Activated CD4-positive, alpha-beta memory T cell treated with anti-CD3 and anti-CD28 coated beads, Interleukin-2, amount 10 ng/mL, durations not matched to agents 7 days and 5 days (primary cell): ENCODE data around the gene ELFN1. TPM values are rescaled to one million over a fixed set of nuclear protein-coding genes. Genes with fewer than 3 reads are reported as not detected.

Experiments
- CTCF ChIA-PET: fragments of 350-600 bp; sonication (Branson Sonifier 250); formaldehyde crosslinking; loops from one replicate; lab custom pipeline; 2021; ENCODE audit warnings: antibody characterized with exemption, inconsistent platforms; lab: Charles Lee
- POLR2A ChIA-PET: fragments of 350-600 bp; sonication (Branson Sonifier 250); formaldehyde crosslinking; loops from one replicate; lab custom pipeline; 2021; ENCODE audit warnings: antibody characterized with exemption; lab: Charles Lee
- DNase-seq: peaks from one replicate; pipeline ENCODE4 v3.0.0-alpha.2; 2020
- H3K27ac Mint-ChIP-seq: one replicate; pipeline ENCODE4 v1.8.0; 2021; ENCODE audit warnings: mild to moderate bottlenecking, mixed read lengths
- H3K27me3 Mint-ChIP-seq: one replicate; pipeline ENCODE4 v1.8.0; 2021; ENCODE audit warnings: mixed read lengths
- H3K36me3 Mint-ChIP-seq: one replicate; pipeline ENCODE4 v1.8.0; 2021; ENCODE audit warnings: low read depth, mixed read lengths
- H3K4me1 Mint-ChIP-seq: one replicate; pipeline ENCODE4 v1.8.0; 2021; ENCODE audit warnings: mixed read lengths
- H3K4me3 Mint-ChIP-seq: one replicate; pipeline ENCODE4 v1.8.0; 2021; ENCODE audit warnings: mild to moderate bottlenecking, mixed read lengths
- H3K9me3 Mint-ChIP-seq: one replicate; pipeline ENCODE4 v1.8.0; 2021; ENCODE audit warnings: mixed read lengths
- total RNA-seq, 2 experiments: library from RNA; stranded (reverse); gene quantifications; one replicate each; pipeline ENCODE4 v1.2.3, GENCODE V29; 2021

ELFN1 gene
- total RNA-seq, 2 experiments from 2014 or later: 0.08 TPM; not detected in 1

GRCh38 chr7:1733206-1733907 lies 63.3 kb downstream of the ELFN1 start:
- Mint-ChIP-seq H3K27me3 (peaks cover 15% of the 10 kb centered on the region), H3K36me3 (no peaks in the 10 kb centered on the region), H3K9me3 (peaks cover 6% of the 10 kb centered on the region), H3K4me1 (peaks cover 19% of the 10 kb centered on the region), H3K27ac (no peak overlapping the region), H3K4me3 (no peak overlapping the region)
- CTCF ChIA-PET: no interaction called here
- DNase-seq: peak; percentile 25
- POLR2A ChIA-PET: no interaction called here

DNA sequence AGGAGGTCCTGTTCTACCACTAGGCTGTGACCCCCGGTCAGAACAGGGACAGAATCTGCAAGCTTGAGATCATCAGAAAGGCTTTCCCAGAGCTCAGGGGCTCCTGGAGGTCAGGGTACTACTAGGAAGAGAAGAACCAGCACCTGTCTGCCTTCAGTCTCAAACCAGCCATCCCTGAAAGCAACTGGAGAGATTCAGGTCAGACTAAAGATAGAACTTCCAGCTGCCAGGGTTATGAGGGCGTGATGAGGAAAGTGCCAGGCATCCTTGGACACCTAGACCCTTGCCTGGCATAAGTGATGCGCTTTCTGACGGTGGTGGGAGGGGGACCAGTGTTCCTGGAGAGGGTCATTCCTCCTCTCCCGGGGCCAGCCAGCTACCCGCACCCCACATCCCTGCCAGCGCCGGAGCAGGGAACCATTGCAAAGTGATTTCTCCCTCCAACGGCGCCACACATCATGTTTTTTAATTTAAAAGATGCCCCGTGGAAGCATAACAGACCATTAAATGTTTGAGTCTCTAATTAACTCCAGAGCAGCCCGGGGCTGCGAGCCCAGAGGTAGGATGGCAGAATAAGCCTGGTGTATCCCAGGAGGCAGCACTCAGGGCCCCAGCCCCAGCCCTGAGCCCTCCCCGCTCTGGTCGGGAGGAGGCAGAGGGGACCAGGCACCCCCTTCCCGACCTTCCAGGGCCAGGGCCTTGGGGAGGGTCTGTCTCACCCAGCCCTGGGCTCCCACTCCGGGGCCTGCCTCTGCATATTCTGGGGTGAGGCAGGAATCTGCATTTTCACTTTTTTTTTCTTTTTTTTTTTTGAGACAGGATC lies 64.0 kb downstream of the ELFN1 start:
- H3K9me3 Mint-ChIP-seq: peaks cover 4% of the 10 kb centered on the region
- peaks cover 16% of the 10 kb centered on the region for H3K27me3 Mint-ChIP-seq
- H3K4me3 Mint-ChIP-seq: no peak overlapping the region
- CTCF ChIA-PET: no interaction called here
- POLR2A ChIA-PET: no interaction called here
- DNase-seq: no peak
- H3K27ac Mint-ChIP-seq: no peak overlapping the region
- no peaks in the 10 kb centered on the region for H3K36me3 Mint-ChIP-seq
- peaks cover 25% of the 10 kb centered on the region for H3K4me1 Mint-ChIP-seq

- peaks cover 16% of the 10 kb centered on the region for H3K27me3 Mint-ChIP-seq
- POLR2A ChIA-PET: no interaction called here
- no peak overlapping the region for H3K4me3 Mint-ChIP-seq
- H3K36me3 Mint-ChIP-seq: no peaks in the 10 kb centered on the region
- H3K27ac Mint-ChIP-seq: no peak overlapping the region
- no peak for DNase-seq
- peaks cover 26% of the 10 kb centered on the region for H3K4me1 Mint-ChIP-seq
- CTCF ChIA-PET: no interaction called here
- peaks cover under 1% of the 10 kb centered on the region for H3K9me3 Mint-ChIP-seq
Observed at GRCh38 chr7:1735262-1735661, 65.2 kb downstream of the ELFN1 start.

DNA sequence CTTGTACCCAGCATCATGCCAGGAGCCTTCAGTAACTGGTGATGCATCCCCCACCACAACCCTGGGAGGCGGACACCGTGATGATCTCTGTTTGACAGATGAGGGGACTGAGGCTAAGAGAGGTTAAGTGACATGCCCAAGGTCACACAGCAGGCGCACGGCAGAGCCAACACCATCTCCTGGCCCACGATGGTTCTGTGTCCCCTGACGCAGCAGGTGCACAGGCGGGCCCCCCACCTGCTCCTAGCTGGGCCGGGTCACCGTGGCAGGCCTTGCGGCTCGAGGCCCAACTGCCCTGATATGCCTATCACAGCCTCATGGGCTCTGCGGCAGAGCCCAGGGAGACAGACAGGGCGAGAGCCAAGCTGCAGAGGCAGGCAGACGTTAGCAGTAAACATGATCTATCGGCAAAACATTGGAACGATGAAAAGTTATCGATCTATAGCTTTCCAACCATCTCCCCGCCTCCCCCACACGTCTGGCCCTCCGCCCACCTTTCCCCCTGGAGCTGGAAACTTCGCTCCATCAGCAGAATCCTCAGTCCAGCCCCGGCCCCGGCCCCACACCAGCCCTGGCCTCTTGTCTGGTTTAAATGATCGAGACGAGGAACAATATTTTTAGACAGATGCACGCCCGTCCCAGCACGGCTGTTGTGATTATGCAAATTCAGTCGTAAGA lies 65.9 kb downstream of the ELFN1 start:
- H3K9me3 Mint-ChIP-seq: no peaks in the 10 kb centered on the region
- H3K4me3 Mint-ChIP-seq: no peak overlapping the region
- peaks cover 26% of the 10 kb centered on the region for H3K4me1 Mint-ChIP-seq
- DNase-seq: no peak
- ChIA-PET CTCF (no interaction called here), POLR2A (no interaction called here)
- H3K36me3 Mint-ChIP-seq: no peaks in the 10 kb centered on the region
- H3K27ac Mint-ChIP-seq: no peak overlapping the region
- H3K27me3 Mint-ChIP-seq: peaks cover 16% of the 10 kb centered on the region

GRCh38 chr7:1736484-1736817 lies 66.4 kb downstream of the ELFN1 start:
- peaks cover 12% of the 10 kb centered on the region for H3K27me3 Mint-ChIP-seq
- peaks cover 28% of the 10 kb centered on the region for H3K4me1 Mint-ChIP-seq
- ChIA-PET CTCF (no interaction called here), POLR2A (no interaction called here)
- H3K4me3 Mint-ChIP-seq: no peak overlapping the region
- no peaks in the 10 kb centered on the region for H3K9me3 Mint-ChIP-seq
- H3K27ac Mint-ChIP-seq: no peak overlapping the region
- no peaks in the 10 kb centered on the region for H3K36me3 Mint-ChIP-seq
- no peak for DNase-seq

DNA sequence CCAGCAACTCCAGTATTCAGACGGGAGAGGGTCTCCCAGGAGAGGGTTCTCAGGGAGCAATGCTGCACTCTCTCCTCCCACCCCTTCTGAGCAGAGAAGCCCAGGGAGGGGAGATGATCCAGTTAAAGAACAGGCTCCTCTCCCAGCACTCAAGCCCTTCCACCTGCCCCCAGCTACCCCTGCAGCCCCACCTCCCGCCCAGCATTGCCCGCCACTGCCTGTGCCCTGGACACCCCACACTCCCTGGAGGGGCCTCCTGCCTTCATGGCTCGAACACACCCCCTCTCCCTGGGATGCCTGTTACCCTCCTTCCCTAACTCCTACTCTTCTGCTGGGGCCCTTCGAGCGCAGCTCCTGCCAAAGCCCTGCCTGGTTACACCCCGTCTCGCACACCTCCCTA lies 66.8 kb downstream of the ELFN1 start:
- no peaks in the 10 kb centered on the region for H3K36me3 Mint-ChIP-seq
- POLR2A ChIA-PET: no interaction called here
- H3K4me1 Mint-ChIP-seq: peaks cover 32% of the 10 kb centered on the region
- no peak overlapping the region for H3K4me3 Mint-ChIP-seq
- DNase-seq: no peak
- CTCF ChIA-PET: no interaction called here
- no peaks in the 10 kb centered on the region for H3K9me3 Mint-ChIP-seq
- H3K27ac Mint-ChIP-seq: no peak overlapping the region
- H3K27me3 Mint-ChIP-seq: peaks cover 11% of the 10 kb centered on the region

DNA sequence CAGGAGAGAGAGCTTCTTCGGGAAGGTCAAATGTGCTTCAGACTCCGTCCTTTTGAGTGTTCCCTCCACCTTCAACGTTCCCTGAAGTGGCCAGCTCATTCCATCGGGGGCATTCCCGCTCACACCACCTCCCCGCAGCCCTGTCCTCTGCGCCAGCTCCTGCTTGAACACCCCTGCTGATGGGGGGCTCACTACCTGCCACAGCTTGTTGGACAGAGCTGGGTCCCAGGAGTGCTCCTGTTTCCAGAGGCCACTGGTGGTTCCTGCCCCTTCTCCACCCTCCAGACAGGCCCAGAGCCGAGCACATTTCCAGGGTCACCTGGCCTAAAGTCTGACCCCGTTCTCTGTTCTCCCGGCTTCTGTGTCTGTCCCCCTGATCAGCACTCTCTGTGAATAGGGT lies 67.4 kb downstream of the ELFN1 start:
- ChIA-PET CTCF (interaction anchor here (0.5 kb wide), 1 partner anchor 74 kb away, joined by 3 read pairs; no protein-coding TSS in a partner anchor), POLR2A (no interaction called here)
- H3K27me3 Mint-ChIP-seq: peaks cover 6% of the 10 kb centered on the region
- no peaks in the 10 kb centered on the region for H3K9me3 Mint-ChIP-seq
- no peak overlapping the region for H3K4me3 Mint-ChIP-seq
- no peak for DNase-seq
- no peak overlapping the region for H3K27ac Mint-ChIP-seq
- H3K4me1 Mint-ChIP-seq: peaks cover 32% of the 10 kb centered on the region
- H3K36me3 Mint-ChIP-seq: no peaks in the 10 kb centered on the region

GRCh38 chr7:1737956-1738355 lies 67.9 kb downstream of the ELFN1 start:
- H3K4me1 Mint-ChIP-seq: peaks cover 34% of the 10 kb centered on the region
- DNase-seq: no peak
- ChIA-PET CTCF (interaction anchor here (0.5 kb wide), 1 partner anchor 75 kb away, joined by 3 read pairs; no protein-coding TSS in a partner anchor), POLR2A (no interaction called here)
- no peaks in the 10 kb centered on the region for H3K9me3 Mint-ChIP-seq
- peaks cover 4% of the 10 kb centered on the region for H3K27me3 Mint-ChIP-seq
- H3K27ac Mint-ChIP-seq: no peak overlapping the region
- no peaks in the 10 kb centered on the region for H3K36me3 Mint-ChIP-seq
- no peak overlapping the region for H3K4me3 Mint-ChIP-seq

DNA sequence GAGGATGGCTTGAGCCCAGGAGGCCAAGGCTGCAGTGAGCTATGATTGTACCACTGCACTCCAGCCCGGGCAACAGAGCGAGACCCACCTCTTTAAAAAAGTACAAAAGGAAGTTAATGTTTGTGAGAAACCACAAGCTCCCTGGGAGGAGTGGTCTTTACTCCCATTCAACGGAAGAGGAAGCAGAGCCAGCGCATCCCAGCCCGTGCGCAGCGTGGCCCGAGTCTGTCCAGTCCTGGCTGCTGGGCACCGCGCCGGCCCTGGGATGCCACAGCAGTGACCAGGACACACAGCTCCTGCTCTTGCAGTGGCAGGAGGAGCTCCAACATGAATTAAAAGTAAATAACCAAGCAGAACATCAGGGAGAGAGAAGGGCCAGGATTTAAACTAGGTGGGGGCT lies 68.4 kb downstream of the ELFN1 start:
- H3K27ac Mint-ChIP-seq: no peak overlapping the region
- no peaks in the 10 kb centered on the region for H3K36me3 Mint-ChIP-seq
- POLR2A ChIA-PET: no interaction called here
- no peaks in the 10 kb centered on the region for H3K9me3 Mint-ChIP-seq
- H3K27me3 Mint-ChIP-seq: peaks cover 2% of the 10 kb centered on the region
- H3K4me1 Mint-ChIP-seq: peaks cover 31% of the 10 kb centered on the region
- no peak overlapping the region for H3K4me3 Mint-ChIP-seq
- CTCF ChIA-PET: no interaction called here
- no peak for DNase-seq

GRCh38 chr7:1738956-1739355 lies 68.9 kb downstream of the ELFN1 start:
- ChIA-PET POLR2A (no interaction called here), CTCF (no interaction called here)
- H3K4me3 Mint-ChIP-seq: no peak overlapping the region
- H3K36me3 Mint-ChIP-seq: no peaks in the 10 kb centered on the region
- DNase-seq: no peak
- peaks cover 27% of the 10 kb centered on the region for H3K4me1 Mint-ChIP-seq
- peaks cover 2% of the 10 kb centered on the region for H3K27me3 Mint-ChIP-seq
- H3K9me3 Mint-ChIP-seq: no peaks in the 10 kb centered on the region
- no peak overlapping the region for H3K27ac Mint-ChIP-seq

DNA sequence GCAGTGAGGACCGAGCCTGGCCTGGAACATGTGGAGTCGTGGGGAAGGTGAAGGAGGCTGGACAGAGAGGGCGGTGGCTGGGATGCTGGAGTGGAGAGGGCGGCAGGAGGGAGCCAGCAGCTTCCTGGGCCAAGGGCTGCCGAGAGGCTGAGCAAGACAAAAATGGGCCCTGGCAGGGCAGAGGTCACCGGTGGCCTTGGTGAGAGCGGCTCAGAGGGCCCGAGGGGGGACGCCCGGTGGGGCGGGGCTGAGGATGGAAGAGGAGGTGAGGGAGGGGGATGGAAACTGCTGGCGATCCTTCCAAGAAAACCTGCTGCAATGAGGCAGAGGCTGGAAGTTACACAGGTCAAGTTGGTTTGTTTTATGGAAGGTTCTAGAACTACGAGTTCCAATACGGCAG lies 69.5 kb downstream of the ELFN1 start:
- DNase-seq: no peak
- H3K27me3 Mint-ChIP-seq: peaks cover 2% of the 10 kb centered on the region
- H3K4me3 Mint-ChIP-seq: no peak overlapping the region
- H3K27ac Mint-ChIP-seq: no peak overlapping the region
- no peaks in the 10 kb centered on the region for H3K36me3 Mint-ChIP-seq
- H3K9me3 Mint-ChIP-seq: no peaks in the 10 kb centered on the region
- POLR2A ChIA-PET: no interaction called here
- peaks cover 27% of the 10 kb centered on the region for H3K4me1 Mint-ChIP-seq
- CTCF ChIA-PET: no interaction called here

DNA sequence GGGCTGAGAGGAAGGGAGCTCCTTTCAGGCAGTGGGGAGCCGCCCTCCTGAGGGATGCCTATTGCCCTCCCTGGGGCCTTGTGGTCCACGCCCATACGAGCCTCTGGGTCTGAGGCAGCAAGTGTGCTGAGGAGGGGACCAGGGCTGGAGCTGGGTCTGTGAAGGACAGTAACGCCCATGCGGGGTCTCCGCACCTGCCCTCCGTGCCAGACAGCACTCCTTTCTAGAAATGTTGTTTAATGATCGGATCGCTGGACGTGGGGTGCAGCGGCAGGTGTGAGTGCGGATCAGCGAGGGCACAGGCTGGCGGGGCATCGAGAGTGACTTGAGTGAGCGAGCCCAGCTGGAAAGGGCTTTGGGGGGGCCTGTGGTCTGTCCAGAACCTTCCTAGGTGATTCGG lies 70.1 kb downstream of the ELFN1 start:
- peaks cover 2% of the 10 kb centered on the region for H3K27me3 Mint-ChIP-seq
- H3K4me1 Mint-ChIP-seq: peaks cover 27% of the 10 kb centered on the region
- POLR2A ChIA-PET: no interaction called here
- no peak overlapping the region for H3K27ac Mint-ChIP-seq
- no peaks in the 10 kb centered on the region for H3K36me3 Mint-ChIP-seq
- DNase-seq: no peak
- H3K4me3 Mint-ChIP-seq: no peak overlapping the region
- CTCF ChIA-PET: no interaction called here
- no peaks in the 10 kb centered on the region for H3K9me3 Mint-ChIP-seq

DNA sequence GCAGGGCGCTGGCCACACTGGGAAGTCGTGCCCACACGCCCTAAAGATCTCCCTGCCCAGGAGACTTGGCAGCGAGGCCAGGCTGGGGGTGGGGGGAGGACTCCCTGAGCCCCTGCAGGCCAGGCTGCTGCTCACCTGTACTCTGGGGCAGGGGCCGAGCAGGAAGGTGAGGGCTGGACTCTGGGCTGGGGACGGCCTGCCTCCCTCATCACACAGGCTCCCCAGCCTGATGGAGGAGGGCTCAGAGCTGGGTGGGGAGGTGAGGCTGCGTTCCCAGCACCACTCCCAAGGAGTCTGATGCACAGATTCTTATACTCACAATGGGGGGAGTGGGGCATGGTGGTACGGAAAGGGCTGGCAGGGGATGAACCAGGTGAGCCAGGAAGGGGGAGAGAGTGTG lies 71.2 kb downstream of the ELFN1 start:
- Mint-ChIP-seq H3K27me3 (peaks cover 2% of the 10 kb centered on the region), H3K27ac (peak overlapping the region; percentile 66), H3K9me3 (no peaks in the 10 kb centered on the region), H3K4me3 (no peak overlapping the region), H3K4me1 (peaks cover 27% of the 10 kb centered on the region), H3K36me3 (no peaks in the 10 kb centered on the region)
- ChIA-PET CTCF (no interaction called here), POLR2A (no interaction called here)
- no peak for DNase-seq
